ENCODE results near the gene C2orf68.

- TF ChIP-seq POLR2A (IDR thresholded peaks at IDR 0.05; ENCODE audit: low read depth, low read length), result no peak
- TF ChIP-seq TAF1 (IDR thresholded peaks at IDR 0.05; ENCODE audit: low read depth, low read length), result no peak
- no peak for TF ChIP-seq POLR2AphosphoS5 (IDR thresholded peaks at IDR 0.05; ENCODE audit: low read depth, low read length)
- TF ChIP-seq SPI1 (IDR thresholded peaks at IDR 0.05; ENCODE audit: low read depth, low read length), result no peak
- no peak for TF ChIP-seq POU2F2 (IDR thresholded peaks at IDR 0.05; ENCODE audit: low read depth, low read length)
These were observed 49.4 kb upstream of the C2orf68 start for GRCh38 chr2:85661139-85661858.
